WTC11 (cell line): Measurements from ENCODE around the gene GNG13. TPM values are rescaled to one million over a fixed set of nuclear protein-coding genes. Genes with fewer than 3 reads are reported as not detected.

Source experiments
- ATAC-seq: fragments of 200-7000 bp; cut with Tn5 transposase; 2 replicates; pipeline ENCODE4 v1.10.0; 2021; ENCODE audit warnings: mild to moderate bottlenecking, moderate library complexity
- CTCF ChIA-PET: fragments of 300-600 bp; sonication (Branson Sonifier 250); formaldehyde crosslinking; loops from one replicate; lab custom pipeline; 2021; ENCODE audit warnings: antibody characterized with exemption; lab: Charles Lee
- POLR2A ChIA-PET: fragments of 350-600 bp; sonication (Branson Sonifier 250); formaldehyde crosslinking; loops from one replicate; lab custom pipeline; 2021; ENCODE audit warnings: antibody characterized with exemption; lab: Charles Lee
- DNase-seq: peaks from one replicate; pipeline ENCODE4 v3.0.0; 2021; ENCODE audit warnings: low spot score
- H3K27ac Mint-ChIP-seq: 2 replicates; pipeline ENCODE4 v1.8.0; 2021; ENCODE audit warnings: mixed read lengths
- H3K27me3 Mint-ChIP-seq: 2 replicates; pipeline ENCODE4 v1.8.0; 2021; ENCODE audit warnings: low read depth, mild to moderate bottlenecking, moderate library complexity, mixed read lengths
- H3K36me3 Mint-ChIP-seq: 2 replicates; pipeline ENCODE4 v1.8.0; 2021; ENCODE audit warnings: mixed read lengths
- H3K4me1 Mint-ChIP-seq: 2 replicates; pipeline ENCODE4 v1.8.0; 2022; ENCODE audit warnings: mixed read lengths
- H3K4me3 Mint-ChIP-seq: 2 replicates; pipeline ENCODE4 v1.8.0; 2021; ENCODE audit warnings: mild to moderate bottlenecking, moderate library complexity, mixed read lengths
- H3K9me3 Mint-ChIP-seq: 2 replicates; pipeline ENCODE4 v1.8.0; 2021; ENCODE audit warnings: mixed read lengths
- CDX4 ChIP-seq: fragments of 250-450 bp; sonication (Bioruptor Pico); IDR thresholded peaks from 2 replicates; pipeline ENCODE4 v1.9.0; 2021; ENCODE audit warnings: moderate library complexity, mild to moderate bottlenecking, inconsistent platforms, borderline replicate concordance
- CREB1 ChIP-seq: sonication (generic); formaldehyde crosslinking; IDR thresholded peaks from 2 replicates; pipeline ENCODE4 v1.8.0; 2023; ENCODE audit warnings: mild to moderate bottlenecking, missing genetic modification reagents
- FOXP4 ChIP-seq: sonication (generic); formaldehyde crosslinking; IDR thresholded peaks from 2 replicates; pipeline ENCODE4 v1.8.0; 2022; ENCODE audit warnings: mild to moderate bottlenecking, missing genetic modification reagents
- GABPB1 ChIP-seq: sonication (generic); formaldehyde crosslinking; IDR thresholded peaks from 2 replicates; pipeline ENCODE4 v1.8.1; 2023; ENCODE audit warnings: mild to moderate bottlenecking, missing genetic modification reagents
- GTF2I ChIP-seq: fragments of 250-450 bp; sonication (Bioruptor Pico); conservative IDR thresholded peaks from 2 replicates; pipeline ENCODE4 v1.4.0; 2021; ENCODE audit warnings: mild to moderate bottlenecking
- HMGA2 ChIP-seq: fragments of 250-450 bp; sonication (Bioruptor Pico); IDR thresholded peaks from 2 replicates; pipeline ENCODE4 v1.4.0; 2021; ENCODE audit warnings: mild to moderate bottlenecking, moderate library complexity
- MAX ChIP-seq: sonication (generic); formaldehyde crosslinking; IDR thresholded peaks from 2 replicates; pipeline ENCODE4 v1.8.0; 2022; ENCODE audit warnings: mild to moderate bottlenecking, missing genetic modification reagents
- MXD4 ChIP-seq: fragments of 250-450 bp; sonication (Bioruptor Pico); IDR thresholded peaks from 2 replicates; pipeline ENCODE4 v1.8.0; 2021; ENCODE audit warnings: mild to moderate bottlenecking, moderate library complexity, borderline replicate concordance
- NFATC4 ChIP-seq: fragments of 250-450 bp; sonication (Bioruptor Pico); IDR thresholded peaks from 2 replicates; pipeline ENCODE4 v1.9.0; 2021; ENCODE audit warnings: mild to moderate bottlenecking
- NFYB ChIP-seq: sonication (generic); formaldehyde crosslinking; conservative IDR thresholded peaks from 2 replicates; pipeline ENCODE4 v1.8.0; 2022; ENCODE audit warnings: low read depth, missing genetic modification reagents
- NR3C1 ChIP-seq: sonication (generic); formaldehyde crosslinking; conservative IDR thresholded peaks from 2 replicates; pipeline ENCODE4 v1.8.1; 2023; ENCODE audit warnings: low read depth, mild to moderate bottlenecking, missing genetic modification reagents
- PRRX2 ChIP-seq: fragments of 250-450 bp; sonication (Bioruptor Pico); IDR thresholded peaks from 2 replicates; pipeline ENCODE4 v1.8.0; 2021; ENCODE audit warnings: mild to moderate bottlenecking
- RELA ChIP-seq: sonication (generic); formaldehyde crosslinking; IDR thresholded peaks from 2 replicates; pipeline ENCODE4 v1.8.1; 2022; ENCODE audit warnings: missing genetic modification reagents, mild to moderate bottlenecking, borderline replicate concordance
- USF1 ChIP-seq: sonication (generic); formaldehyde crosslinking; IDR thresholded peaks from 2 replicates; pipeline ENCODE4 v1.8.0; 2022; ENCODE audit warnings: mild to moderate bottlenecking, missing genetic modification reagents
- total RNA-seq: library from RNA; stranded (reverse); gene quantifications from 3 replicates; pipeline ENCODE4 v1.2.3, GENCODE V29; 2021
- TF ChIP-seq, protein P1 (sequence below): fragments of 250-450 bp; sonication (Bioruptor Pico); IDR thresholded peaks from 2 replicates; pipeline ENCODE4 v1.9.0; 2021; ENCODE audit warnings: mild to moderate bottlenecking
- TF ChIP-seq, protein P2 (sequence below): sonication (generic); formaldehyde crosslinking; IDR thresholded peaks from 2 replicates; pipeline ENCODE4 v1.8.1; 2023; ENCODE audit warnings: mild to moderate bottlenecking, missing genetic modification reagents, moderate library complexity
- TF ChIP-seq, protein P3 (sequence below): sonication (generic); formaldehyde crosslinking; IDR thresholded peaks from 2 replicates; pipeline ENCODE4 v1.8.1; 2022; ENCODE audit warnings: mild to moderate bottlenecking, missing genetic modification reagents, moderate library complexity, borderline replicate concordance

The GNG13 gene
- total RNA-seq, 1 experiment from 2014 or later = not detected

GRCh38 chr16:804193-805048 lies 3.9 kb upstream of the GNG13 start:
- no peak for ATAC-seq
- H3K9me3 Mint-ChIP-seq = no peaks in the 10 kb centered on the region
- ChIA-PET CTCF (interaction anchor here (1.5 to 1.8 kb wide), 2 partner anchors 19 to 72 kb away, joined by 5 to 6 read pairs; no protein-coding TSS in a partner anchor), POLR2A (interaction anchor here (1.4 kb wide), 1 partner anchor 16 kb away, joined by 3 read pairs; the partner anchor contains the start of genes CHTF18 and RPUSD1)
- H3K4me1 Mint-ChIP-seq = peaks cover 9% of the 10 kb centered on the region
- H3K4me3 Mint-ChIP-seq = no peak overlapping the region
- peaks cover 46% of the 10 kb centered on the region for H3K27me3 Mint-ChIP-seq
- TF ChIP-seq, protein P1, sequence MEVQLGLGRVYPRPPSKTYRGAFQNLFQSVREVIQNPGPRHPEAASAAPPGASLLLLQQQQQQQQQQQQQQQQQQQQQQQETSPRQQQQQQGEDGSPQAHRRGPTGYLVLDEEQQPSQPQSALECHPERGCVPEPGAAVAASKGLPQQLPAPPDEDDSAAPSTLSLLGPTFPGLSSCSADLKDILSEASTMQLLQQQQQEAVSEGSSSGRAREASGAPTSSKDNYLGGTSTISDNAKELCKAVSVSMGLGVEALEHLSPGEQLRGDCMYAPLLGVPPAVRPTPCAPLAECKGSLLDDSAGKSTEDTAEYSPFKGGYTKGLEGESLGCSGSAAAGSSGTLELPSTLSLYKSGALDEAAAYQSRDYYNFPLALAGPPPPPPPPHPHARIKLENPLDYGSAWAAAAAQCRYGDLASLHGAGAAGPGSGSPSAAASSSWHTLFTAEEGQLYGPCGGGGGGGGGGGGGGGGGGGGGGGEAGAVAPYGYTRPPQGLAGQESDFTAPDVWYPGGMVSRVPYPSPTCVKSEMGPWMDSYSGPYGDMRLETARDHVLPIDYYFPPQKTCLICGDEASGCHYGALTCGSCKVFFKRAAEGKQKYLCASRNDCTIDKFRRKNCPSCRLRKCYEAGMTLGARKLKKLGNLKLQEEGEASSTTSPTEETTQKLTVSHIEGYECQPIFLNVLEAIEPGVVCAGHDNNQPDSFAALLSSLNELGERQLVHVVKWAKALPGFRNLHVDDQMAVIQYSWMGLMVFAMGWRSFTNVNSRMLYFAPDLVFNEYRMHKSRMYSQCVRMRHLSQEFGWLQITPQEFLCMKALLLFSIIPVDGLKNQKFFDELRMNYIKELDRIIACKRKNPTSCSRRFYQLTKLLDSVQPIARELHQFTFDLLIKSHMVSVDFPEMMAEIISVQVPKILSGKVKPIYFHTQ (CRISPR knock-in tag) = no peak
- TF ChIP-seq MAX (CRISPR knock-in tag) = no peak
- H3K27ac Mint-ChIP-seq = no peak overlapping the region
- no peak for DNase-seq
- peaks cover 2% of the 10 kb centered on the region; the same call in 1 of the 2 replicates for H3K36me3 Mint-ChIP-seq

GRCh38 chr16:803754-804080 lies 3.2 kb upstream of the GNG13 start:
- DNase-seq = no peak
- no peaks in the 10 kb centered on the region for H3K9me3 Mint-ChIP-seq
- CTCF ChIA-PET = interaction anchor here (1.5 to 1.8 kb wide), 2 partner anchors 18 to 71 kb away, joined by 5 to 6 read pairs; no protein-coding TSS in a partner anchor

DNA sequence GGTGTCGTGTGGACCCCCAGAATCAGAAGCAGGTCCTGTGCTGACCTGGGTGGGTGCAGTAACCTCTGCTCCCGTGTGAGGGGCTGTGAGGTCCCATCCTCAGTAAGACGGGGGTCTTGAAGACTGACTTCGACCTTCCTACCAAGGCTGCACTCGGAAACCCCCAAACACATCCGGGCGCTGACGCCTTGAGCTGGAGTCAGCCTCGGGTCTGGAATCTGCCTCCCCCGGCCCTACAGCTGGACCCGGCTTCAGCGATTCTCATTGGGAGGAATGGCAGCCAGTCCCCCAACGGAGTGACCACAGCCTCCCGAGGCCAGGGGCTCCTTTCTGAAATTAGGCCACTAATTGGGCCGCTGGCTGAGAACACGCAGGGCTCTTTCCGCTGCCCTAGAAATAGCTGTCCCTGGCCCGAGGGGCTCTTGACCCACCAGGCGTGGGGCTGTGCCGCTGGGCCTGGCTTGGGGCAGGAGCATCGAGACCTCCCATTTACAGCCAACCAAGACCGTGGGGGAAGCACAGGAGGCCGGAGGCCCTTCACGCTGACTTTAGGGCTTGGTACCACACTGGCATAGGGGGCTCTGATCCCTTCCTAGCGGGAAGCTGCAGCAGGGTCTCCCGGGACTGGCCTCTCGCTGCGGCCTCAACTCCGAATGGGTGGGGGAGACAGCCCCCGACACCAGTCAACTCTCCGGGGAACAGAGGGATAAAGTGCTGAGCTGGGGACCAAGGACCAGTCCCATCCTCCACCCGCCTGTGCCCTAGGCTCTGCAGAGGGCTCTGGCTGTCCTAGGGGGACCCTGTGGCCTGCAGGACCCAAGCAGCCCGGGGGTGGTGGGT lies 2.6 kb upstream of the GNG13 start:
- CTCF ChIA-PET = interaction anchor here (1.8 kb wide), 1 partner anchor 18 kb away, joined by 6 read pairs; no protein-coding TSS in a partner anchor
- Mint-ChIP-seq H3K9me3 (no peaks in the 10 kb centered on the region), H3K27ac (no peak overlapping the region), H3K4me1 (peaks cover 4% of the 10 kb centered on the region), H3K27me3 (peaks cover 42% of the 10 kb centered on the region), H3K36me3 (peaks cover 2% of the 10 kb centered on the region; the same call in 1 of the 2 replicates), H3K4me3 (no peak overlapping the region)
- DNase-seq (no peak), ATAC-seq (no peak)
- POLR2A ChIA-PET = interaction anchor here (0.6 to 1.5 kb wide), 3 partner anchors 15 to 138 kb away, joined by 3 to 4 read pairs (median 3); partner anchors contain the start of genes CHTF18 and RPUSD1
- TF ChIP-seq MAX (CRISPR knock-in tag) = no peak
- no peak for TF ChIP-seq FOXP4 (CRISPR knock-in tag)
- TF ChIP-seq RELA (CRISPR knock-in tag) = no peak
- TF ChIP-seq, protein P2, sequence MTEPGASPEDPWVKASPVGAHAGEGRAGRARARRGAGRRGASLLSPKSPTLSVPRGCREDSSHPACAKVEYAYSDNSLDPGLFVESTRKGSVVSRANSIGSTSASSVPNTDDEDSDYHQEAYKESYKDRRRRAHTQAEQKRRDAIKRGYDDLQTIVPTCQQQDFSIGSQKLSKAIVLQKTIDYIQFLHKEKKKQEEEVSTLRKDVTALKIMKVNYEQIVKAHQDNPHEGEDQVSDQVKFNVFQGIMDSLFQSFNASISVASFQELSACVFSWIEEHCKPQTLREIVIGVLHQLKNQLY (CRISPR knock-in tag) = no peak
- TF ChIP-seq GTF2I (CRISPR knock-in tag) = no peak
- TF ChIP-seq NFATC4 = no peak
- TF ChIP-seq CREB1 = no peak
- TF ChIP-seq PRRX2 = no peak
- no peak for TF ChIP-seq HMGA2 (CRISPR knock-in tag)

More at GRCh38 chr16:803754-804080, 3.2 kb upstream of the GNG13 start:
- POLR2A ChIA-PET = interaction anchor here (0.6 to 1.5 kb wide), 3 partner anchors 15 to 139 kb away, joined by 3 to 4 read pairs (median 3); partner anchors contain the start of genes CHTF18 and RPUSD1
- Mint-ChIP-seq H3K27ac (no peak overlapping the region), H3K4me1 (peaks cover 8% of the 10 kb centered on the region)
- TF ChIP-seq CDX4 (CRISPR knock-in tag) (no peak), GABPB1 (CRISPR knock-in tag) (no peak), NFYB (no peak), MAX (CRISPR knock-in tag) (no peak), RELA (CRISPR knock-in tag) (no peak), MXD4 (CRISPR knock-in tag) (no peak), USF1 (CRISPR knock-in tag) (no peak), NR3C1 (CRISPR knock-in tag) (no peak)
- TF ChIP-seq, protein P3, sequence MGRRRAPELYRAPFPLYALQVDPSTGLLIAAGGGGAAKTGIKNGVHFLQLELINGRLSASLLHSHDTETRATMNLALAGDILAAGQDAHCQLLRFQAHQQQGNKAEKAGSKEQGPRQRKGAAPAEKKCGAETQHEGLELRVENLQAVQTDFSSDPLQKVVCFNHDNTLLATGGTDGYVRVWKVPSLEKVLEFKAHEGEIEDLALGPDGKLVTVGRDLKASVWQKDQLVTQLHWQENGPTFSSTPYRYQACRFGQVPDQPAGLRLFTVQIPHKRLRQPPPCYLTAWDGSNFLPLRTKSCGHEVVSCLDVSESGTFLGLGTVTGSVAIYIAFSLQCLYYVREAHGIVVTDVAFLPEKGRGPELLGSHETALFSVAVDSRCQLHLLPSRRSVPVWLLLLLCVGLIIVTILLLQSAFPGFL (CRISPR knock-in tag) = no peak
- TF ChIP-seq, all 79 proteins: peak for 0
- Mint-ChIP-seq H3K4me3 (no peak overlapping the region), H3K36me3 (peaks cover 2% of the 10 kb centered on the region; the same call in 1 of the 2 replicates), H3K27me3 (peaks cover 46% of the 10 kb centered on the region)
- ATAC-seq = no peak
